HG02870 (cell line): Measurements from ENCODE around the gene YKT6.
"Not testable (repeated sequence)": the region's sequence is repeated elsewhere in the genome, so short reads cannot be mapped to it uniquely, and the experiment has no call there.

Source experiments
- ATAC-seq: cut with Tn5 transposase; IDR thresholded peaks from one replicate; pipeline ENCODE4 v1.9.1; 2021; ENCODE audit warnings: mild to moderate bottlenecking, moderate library complexity; ENCODE audit not compliant: unreplicated experiment

Gene YKT6

DNA sequence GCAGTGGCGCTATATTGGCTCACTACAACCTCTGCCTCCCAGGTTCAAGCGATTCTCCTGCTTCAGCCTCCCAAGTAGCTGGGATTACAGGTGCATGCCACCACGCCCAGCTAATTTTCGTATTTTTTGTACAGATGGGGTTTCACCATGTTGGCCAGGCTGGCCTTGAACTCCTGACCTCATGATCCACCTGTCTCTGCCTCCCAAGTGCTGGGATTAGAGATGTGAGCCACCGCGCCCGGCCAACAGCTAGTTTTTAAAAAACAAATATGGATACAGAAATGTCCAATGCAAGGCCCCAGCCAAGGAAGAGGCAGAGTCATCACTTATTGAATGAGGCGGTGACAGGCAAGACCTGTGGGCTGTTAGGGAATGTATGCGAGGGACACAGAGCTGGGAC, 28.9 kb upstream of the YKT6 start:
- ATAC-seq = not testable (repeated sequence)

DNA sequence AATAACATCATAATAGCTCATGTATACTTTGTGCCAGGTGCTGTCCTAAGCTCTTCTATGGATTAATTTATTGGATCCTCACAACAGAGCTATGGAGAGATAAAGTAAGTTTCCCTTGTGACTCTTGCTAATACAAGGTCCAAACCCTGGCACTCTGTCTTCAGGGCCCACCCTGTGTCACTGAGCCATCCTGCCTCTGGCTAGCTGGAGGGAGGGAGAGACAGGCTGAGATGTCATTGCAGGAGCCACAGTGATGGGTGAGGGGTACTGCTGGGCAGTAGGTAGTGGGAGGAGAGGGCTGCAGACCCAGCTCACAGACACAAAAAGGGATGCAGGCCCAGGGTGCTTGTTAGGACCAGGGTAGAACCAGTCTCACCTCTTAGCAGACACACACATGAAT, 28.4 kb upstream of the YKT6 start:
- no peak for ATAC-seq

- ATAC-seq = no peak
These were observed 27.9 kb upstream of the YKT6 start for GRCh38 chr7:44172803-44173424.

DNA sequence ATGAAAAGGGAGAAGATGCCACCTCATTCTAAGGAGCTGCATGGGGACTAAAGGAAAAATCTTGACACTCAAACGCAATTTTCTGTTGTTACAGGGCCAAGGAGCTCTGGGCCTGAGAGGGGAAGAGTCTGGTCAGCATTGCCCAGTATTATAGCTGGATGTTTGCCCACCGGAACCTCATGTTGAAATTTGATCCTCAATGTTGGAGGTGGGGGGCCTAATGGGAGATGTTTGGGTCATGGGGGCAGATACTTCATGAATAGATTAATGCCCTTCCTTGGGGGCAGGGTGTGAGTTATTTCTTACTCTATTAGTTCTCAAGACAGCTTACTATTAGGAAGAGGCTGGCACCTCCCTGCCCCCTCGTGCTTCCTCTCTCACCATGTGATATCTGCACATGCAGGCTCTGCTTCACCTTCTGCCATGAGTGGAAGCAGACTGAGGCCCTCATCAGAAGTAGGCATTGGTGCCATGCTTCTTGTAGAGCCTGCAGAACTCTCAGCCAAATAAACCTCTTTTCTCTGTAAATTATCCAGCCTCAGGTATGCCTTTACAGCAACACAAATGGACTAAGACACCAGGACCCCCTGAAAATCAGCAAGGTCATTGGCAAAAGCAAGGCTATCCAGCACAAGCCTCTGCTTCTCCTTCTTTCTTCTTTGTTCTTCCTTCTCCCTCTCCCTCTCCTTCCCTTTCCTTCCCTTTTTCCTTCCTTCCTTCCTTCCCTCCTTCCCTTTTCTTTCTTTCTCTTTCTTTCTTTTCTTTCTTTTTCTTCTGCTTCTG, 26.7 kb upstream of the YKT6 start:
- ATAC-seq = no peak

- ATAC-seq = not testable (repeated sequence)
These were observed 26.2 kb upstream of the YKT6 start for GRCh38 chr7:44174694-44174948.

- ATAC-seq = no peak
These were observed 25.0 kb upstream of the YKT6 start for GRCh38 chr7:44175730-44176129.

GRCh38 chr7:44176486-44176885, 24.3 kb upstream of the YKT6 start:
- ATAC-seq = no peak

DNA sequence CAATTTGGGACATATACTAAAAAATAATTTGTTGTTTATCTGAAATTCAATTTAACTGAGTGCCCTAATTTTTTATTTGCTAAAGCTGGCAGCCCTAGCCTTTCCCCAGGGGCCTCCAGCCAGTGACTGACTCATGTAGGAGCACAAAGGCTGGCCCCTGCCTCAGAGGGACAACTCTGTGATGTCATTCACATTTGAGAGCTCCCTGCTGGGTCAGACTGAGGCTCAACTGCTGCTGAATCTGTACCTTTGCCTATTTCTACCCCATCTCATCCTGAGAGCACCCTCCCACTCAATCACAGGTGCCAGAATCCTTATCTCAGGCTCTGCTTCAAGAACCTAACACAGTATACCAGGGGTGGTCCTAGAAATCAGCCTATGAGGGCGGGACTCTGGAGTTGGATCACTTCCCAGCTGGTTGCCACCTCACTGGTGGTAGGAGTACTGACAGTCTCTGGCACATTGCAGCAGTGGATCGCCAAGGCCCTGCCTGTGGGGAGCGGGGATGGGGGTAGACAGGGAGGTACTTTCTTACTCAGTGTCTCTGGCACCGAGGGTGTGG, 23.1 kb upstream of the YKT6 start:
- ATAC-seq = no peak

DNA sequence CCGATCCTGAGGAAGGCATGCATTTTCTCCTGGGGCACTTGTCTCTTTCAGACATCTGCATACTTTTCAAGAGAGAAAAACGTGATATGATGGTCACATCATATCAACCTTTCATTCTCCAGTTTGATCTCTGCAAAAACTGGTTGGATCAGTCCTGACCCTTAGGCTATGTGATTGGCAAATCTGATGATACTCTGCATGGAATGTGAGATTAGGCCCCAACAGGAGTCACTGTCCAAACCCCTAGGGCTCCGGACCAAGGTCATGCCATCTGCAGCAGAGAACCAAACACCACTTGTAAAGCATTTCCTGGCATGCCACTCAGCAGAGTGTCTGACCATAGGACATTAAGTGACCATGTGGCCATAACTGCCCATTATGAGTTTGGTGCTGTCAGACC, 20.1 kb upstream of the YKT6 start:
- no peak for ATAC-seq

GRCh38 chr7:44182827-44183226, 18.0 kb upstream of the YKT6 start:
- no peak for ATAC-seq

- no peak for ATAC-seq
These were observed 17.4 kb upstream of the YKT6 start for GRCh38 chr7:44183386-44183785.

DNA sequence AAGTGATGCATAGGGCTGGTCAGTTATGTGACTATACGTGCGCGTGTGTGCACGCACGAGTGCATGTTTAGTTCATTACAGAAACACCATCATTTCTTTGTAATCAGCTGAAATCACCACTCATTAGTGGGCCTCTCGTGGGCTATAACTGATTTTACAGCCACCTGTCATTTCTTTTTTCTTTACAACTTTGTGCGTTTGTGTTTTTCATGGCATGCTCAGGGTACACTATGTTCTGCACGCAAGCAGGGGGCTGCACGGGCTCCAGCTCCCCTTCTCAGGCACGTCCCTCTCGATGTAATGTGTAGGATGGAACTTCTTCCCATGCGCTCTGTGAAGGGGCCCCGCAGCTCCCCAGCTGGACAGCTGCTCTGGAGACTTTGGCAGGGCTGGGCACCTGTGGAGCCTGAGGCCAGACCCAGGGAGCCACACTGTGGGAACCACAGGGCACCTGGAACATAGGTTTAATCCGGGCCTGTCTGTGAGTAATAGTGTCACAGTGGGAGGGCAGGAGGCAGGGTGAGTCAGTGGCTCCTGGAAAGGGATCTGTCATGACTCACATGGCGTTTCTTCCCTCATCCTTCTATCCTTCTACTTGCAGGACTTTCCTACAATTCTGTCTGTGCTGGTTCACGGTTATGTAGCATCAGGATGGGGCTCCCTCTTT, 16.4 kb upstream of the YKT6 start:
- no peak for ATAC-seq

DNA sequence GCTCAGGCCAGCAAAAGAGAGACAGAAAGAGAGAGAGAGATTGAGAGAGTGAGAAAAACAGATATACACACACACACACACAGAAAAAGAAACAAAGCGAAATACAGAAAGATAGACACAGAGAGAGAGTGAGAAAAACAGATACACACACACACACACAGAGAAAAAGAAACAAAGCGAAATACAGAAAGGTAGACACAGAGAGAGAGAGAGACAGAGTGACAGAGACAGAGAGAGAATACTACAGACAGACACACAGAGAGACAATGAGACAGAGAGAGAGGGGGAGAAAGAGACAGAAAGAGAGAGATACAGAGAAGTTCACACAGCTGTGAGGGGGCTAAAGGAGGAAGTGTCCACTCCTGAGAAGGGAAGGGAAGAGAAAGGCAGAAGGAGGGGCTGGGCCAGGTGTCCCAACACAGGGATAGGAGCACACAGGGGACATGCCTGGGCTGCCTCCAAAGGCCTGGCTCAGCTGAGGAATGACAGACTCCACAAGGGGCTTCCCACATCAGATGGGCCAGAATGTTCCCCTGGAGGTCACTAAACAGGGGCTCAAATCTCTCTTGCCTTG, 15.8 kb upstream of the YKT6 start:
- ATAC-seq = no peak

- no peak for ATAC-seq
These were observed 15.0 kb upstream of the YKT6 start for GRCh38 chr7:44185729-44186128.

GRCh38 chr7:44186736-44187135, 14.0 kb upstream of the YKT6 start:
- ATAC-seq = no peak

GRCh38 chr7:44187636-44188416, 13.0 kb upstream of the YKT6 start:
- no peak for ATAC-seq

DNA sequence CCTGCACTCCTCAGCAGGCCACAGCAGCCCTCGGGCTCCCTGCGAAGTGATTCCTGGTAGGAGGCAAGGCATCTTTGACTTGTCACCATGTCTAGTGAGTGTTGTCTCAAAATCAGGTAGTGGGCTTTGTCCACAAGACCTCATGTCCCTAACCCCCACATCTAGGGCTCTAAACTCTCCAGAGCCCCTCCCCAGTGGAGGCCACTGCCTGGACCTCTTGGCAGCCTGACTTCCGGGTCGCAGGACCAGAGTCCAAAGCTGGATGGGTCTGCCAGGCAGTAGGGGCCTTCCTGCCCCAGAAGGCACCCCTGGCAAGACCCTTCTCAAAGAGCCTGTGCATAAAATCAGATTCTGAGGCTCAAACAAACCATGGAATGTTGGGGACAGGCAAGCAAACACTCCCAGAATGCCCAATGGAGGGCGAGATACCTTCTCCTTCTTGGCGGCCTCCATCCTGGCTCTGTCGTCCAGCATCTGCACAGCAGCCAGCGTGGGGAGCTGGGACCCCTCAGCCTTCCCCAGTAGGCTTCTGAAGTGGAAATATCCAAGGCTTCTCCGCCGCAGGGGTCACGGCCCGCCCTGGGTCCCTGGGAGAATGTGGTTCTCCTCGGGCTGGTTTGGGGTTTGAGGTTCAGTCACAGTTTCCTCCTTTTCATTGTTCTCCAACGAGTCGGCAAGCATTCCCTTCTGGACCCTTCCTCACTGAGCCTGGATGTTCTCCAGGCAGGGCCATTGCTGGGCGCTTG, 12.1 kb upstream of the YKT6 start:
- ATAC-seq = no peak

DNA sequence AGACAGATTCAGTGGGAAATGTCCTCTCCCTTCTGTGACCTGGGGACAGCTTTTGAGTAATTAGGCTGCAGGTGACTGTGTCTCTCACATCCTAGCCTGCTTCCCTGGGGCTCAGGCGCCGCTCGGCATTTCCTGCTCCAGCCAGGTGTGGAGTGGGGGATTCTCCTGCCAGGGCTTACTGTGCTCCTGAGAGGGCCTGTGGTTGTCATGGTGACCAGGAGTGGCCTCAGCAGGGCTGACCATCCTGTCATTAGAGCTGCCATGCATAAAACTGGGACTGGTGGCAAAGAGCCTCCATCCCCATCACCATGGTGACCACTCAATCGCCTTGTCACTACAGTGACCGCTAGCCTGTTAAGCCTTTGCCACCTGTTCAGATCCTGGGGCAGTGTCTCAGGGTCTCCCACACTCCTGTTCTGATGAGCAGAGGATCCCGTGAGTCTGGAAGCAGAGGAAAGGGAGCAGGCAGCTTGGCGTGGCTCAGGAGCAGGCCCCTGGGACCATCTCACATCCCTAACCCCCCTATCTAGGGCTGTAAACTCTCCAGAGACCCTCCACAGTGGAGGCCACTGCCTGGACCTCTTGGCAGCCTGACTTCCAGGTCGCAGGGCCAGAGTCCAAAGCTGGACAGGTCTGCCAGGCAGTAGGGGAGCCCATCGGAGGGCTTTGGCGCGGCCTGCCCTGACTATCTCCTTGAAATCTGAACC, 11.3 kb upstream of the YKT6 start, which contains the start of gene GCK:
GCK (minus strand) TSS at position 154 of the 707 bp plus-strand sequence. CDS start 486 bp downstream, outside the sequence.
- ATAC-seq = no peak
